HUES48 (cell line): ENCODE results near the gene GPS1.

ENCODE experiments used
- H3K27ac ChIP-seq: one replicate; pipeline ENCODE4 v1.7.0; 2013; ENCODE audit warnings: low read depth, low read length, inconsistent platforms
- H3K27me3 ChIP-seq: 2 replicates; pipeline ENCODE4 v1.6.1; 2013; ENCODE audit warnings: mild to moderate bottlenecking, low read length; ENCODE audit not compliant: control insufficient read depth, insufficient read depth
- H3K36me3 ChIP-seq: 2 replicates; pipeline ENCODE4 v1.6.1; 2013; ENCODE audit warnings: low read length; ENCODE audit not compliant: control insufficient read depth, insufficient read depth
- H3K4me1 ChIP-seq: 2 replicates; pipeline ENCODE4 v1.6.1; 2013; ENCODE audit warnings: mild to moderate bottlenecking, low read length; ENCODE audit not compliant: control insufficient read depth, insufficient read depth
- H3K4me3 ChIP-seq: 2 replicates; pipeline ENCODE4 v1.5.1; 2013; ENCODE audit warnings: mild to moderate bottlenecking, low read depth, low read length
- H3K9ac ChIP-seq: 2 replicates; pipeline ENCODE4 v1.6.1; 2013; ENCODE audit warnings: mild to moderate bottlenecking, low read depth, low read length, moderate library complexity
- H3K9me3 ChIP-seq: 2 replicates; pipeline ENCODE4 v1.6.1; 2013; ENCODE audit warnings: low read length; ENCODE audit not compliant: control insufficient read depth, insufficient read depth

The GPS1 gene

GRCh38 chr17:82031303-82031884 lies 20.3 kb upstream of the GPS1 start, which contains the start of gene RAC3:
TSS of gene RAC3 (plus strand) at chr17:82031678. CDS start at chr17:82031762, 84 bp downstream.
- no peak within 1 kb of the TSS for H3K27ac ChIP-seq
- H3K4me3 ChIP-seq: peak within 1 kb of the TSS; percentile 74
- peaks cover 38% of the 10 kb centered on the region for H3K36me3 ChIP-seq
- H3K27me3 ChIP-seq: no peaks in the 10 kb centered on the region
- H3K4me1 ChIP-seq: peaks cover 7% of the 10 kb centered on the region; the same call in 1 of the 2 replicates
- H3K9me3 ChIP-seq: no peaks in the 10 kb centered on the region
- peak within 1 kb of the TSS; percentile 30 for H3K9ac ChIP-seq

DNA sequence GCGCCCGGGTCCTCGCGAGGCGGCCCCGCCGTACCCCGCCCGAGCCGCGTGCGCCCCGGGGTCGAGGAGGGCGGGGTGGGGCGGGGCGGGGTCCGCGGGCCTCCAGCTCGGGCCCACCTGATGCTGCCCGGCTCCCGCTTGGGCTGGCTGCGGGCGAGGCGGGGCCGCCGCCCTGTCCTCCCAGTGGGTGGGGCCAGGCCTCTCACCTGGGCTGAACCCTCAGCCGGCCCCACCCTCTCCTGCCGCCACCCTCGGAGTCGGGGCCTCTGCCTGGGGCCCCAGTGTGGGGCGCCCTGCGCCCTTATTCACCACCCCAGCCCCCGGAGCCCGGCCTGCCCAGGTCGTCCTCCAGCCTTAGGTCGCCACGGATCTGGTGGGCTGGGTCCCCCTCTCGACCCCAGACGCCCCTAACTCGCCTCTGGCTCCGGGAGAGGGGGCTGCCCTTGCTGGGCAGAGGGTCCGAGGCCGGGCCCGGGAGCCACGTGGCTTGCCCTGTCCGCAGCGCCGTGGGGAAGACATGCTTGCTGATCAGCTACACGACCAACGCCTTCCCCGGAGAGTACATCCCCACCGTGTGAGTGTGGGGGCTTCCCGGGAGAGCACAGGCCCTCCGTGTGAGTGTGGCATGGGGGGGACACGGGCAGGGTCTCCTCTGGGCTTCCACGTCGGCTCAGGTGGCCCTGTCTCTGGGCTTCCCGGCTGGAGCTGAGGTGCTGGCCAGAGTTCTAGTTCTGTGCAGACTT lies 19.6 kb upstream of the GPS1 start:
- H3K27ac ChIP-seq: no peak overlapping the region
- peaks cover 33% of the 10 kb centered on the region for H3K36me3 ChIP-seq
- no peaks in the 10 kb centered on the region for H3K27me3 ChIP-seq
- H3K4me3 ChIP-seq: peak overlapping the region; percentile 74
- H3K4me1 ChIP-seq: peaks cover 7% of the 10 kb centered on the region; the same call in 1 of the 2 replicates
- no peaks in the 10 kb centered on the region for H3K9me3 ChIP-seq
- peak overlapping the region; percentile 30 for H3K9ac ChIP-seq

GRCh38 chr17:82033359-82034085 lies 18.2 kb upstream of the GPS1 start:
- Histone ChIP-seq H3K4me3 (no peak overlapping the region), H3K27me3 (no peaks in the 10 kb centered on the region), H3K36me3 (peaks cover 19% of the 10 kb centered on the region), H3K27ac (no peak overlapping the region), H3K4me1 (peaks cover 10% of the 10 kb centered on the region; the same call in 1 of the 2 replicates), H3K9me3 (no peaks in the 10 kb centered on the region), H3K9ac (no peak overlapping the region)

DNA sequence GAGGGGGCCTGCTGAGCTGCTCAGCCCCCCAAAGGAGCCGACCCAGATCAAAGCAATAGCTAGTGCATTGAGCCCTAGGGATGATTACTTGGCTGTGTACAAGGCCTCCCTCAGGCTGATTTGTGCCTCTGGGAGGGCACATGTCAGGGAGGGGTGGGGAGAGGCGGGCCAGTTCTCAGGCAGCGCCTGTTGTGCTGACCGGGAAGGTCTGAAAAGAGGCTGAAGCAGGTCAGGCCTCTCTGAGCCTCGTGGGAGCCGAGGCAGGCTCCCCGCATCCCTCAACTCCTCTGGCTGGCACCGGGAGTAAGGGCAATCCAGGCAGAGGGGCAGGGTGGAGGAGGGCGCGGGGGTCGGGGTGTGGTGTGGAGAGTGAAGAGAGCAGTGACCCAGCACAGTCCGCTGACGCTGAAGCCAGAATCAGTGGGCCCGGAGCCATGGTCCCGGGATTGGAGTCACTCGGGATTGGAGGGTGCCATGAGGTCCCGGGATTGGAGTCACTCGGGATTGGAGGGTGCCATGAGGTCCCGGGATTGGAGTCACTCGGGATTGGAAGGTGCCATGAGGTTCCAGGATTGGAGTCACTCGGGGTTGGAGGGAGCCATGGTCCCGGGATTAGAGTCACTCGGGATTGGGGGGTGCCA lies 17.2 kb upstream of the GPS1 start:
- H3K9ac ChIP-seq: no peak overlapping the region
- H3K27ac ChIP-seq: no peak overlapping the region
- no peak overlapping the region for H3K4me3 ChIP-seq

DNA sequence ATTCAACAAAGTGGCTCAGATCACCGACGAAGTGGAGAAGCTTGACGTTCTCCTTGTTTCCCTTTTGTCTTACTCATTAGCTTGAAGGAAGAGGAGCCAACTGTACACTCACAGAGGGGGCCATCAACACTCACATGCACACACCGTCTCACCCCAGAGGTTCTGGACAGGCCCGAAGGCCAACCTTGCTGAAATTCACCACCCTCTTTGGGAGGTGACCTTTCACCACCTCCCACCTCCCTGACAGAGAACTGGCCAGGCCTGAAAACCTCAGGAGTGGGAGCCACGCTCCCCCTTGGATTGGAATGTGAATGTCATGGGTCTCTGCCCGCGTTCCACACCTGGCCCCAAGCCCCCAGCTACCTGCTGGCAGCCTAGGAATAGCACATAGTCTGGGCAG lies 16.2 kb upstream of the GPS1 start:
- H3K27me3 ChIP-seq: no peaks in the 10 kb centered on the region
- H3K36me3 ChIP-seq: peaks cover 9% of the 10 kb centered on the region
- H3K9ac ChIP-seq: no peak overlapping the region
- H3K4me1 ChIP-seq: peaks cover 10% of the 10 kb centered on the region; the same call in 1 of the 2 replicates
- no peak overlapping the region for H3K4me3 ChIP-seq
- no peaks in the 10 kb centered on the region for H3K9me3 ChIP-seq
- no peak overlapping the region for H3K27ac ChIP-seq

More for the DNA sequence above, 17.2 kb upstream of the GPS1 start:
- Histone ChIP-seq H3K36me3 (peaks cover 9% of the 10 kb centered on the region), H3K9me3 (no peaks in the 10 kb centered on the region), H3K4me1 (peaks cover 10% of the 10 kb centered on the region; the same call in 1 of the 2 replicates), H3K27me3 (no peaks in the 10 kb centered on the region)

DNA sequence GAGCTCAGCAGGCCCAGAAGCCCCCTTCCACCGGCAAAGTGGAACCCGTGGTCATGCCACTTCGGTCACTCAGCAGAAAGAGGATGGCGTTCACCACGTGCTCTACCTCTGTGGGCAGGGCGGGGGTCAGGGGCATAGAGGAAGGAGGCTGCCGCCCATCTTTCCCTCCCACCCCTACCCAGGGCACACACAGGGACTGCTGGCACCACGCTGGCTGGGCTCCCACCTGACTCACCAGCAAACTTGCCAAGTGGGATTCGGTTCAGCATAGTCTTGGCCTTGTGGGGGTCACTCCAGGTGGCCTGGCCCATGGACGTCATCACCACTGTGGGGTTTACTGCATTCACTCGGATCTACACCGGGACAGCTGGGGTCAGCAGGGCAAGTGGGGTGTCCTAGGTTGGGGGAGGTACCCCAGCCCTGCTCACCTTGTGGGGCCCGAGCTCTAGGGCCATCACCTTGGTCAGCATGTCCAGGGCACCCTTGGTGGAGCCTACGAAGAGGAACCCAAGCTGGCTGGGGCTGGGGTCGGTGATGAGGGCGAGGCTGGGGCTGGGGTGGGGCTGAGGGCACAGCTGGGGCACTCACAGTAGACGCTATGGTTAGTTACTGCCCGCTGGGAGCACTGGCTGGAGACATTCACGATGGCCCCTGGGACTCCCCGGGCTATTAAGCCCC lies 15.6 kb upstream of the GPS1 start:
- Histone ChIP-seq H3K4me1 (peaks cover 13% of the 10 kb centered on the region; the same call in 1 of the 2 replicates), H3K9ac (no peak overlapping the region), H3K4me3 (peak overlapping the region; percentile 68), H3K9me3 (no peaks in the 10 kb centered on the region), H3K36me3 (peaks cover 9% of the 10 kb centered on the region), H3K27ac (no peak overlapping the region), H3K27me3 (no peaks in the 10 kb centered on the region)

DNA sequence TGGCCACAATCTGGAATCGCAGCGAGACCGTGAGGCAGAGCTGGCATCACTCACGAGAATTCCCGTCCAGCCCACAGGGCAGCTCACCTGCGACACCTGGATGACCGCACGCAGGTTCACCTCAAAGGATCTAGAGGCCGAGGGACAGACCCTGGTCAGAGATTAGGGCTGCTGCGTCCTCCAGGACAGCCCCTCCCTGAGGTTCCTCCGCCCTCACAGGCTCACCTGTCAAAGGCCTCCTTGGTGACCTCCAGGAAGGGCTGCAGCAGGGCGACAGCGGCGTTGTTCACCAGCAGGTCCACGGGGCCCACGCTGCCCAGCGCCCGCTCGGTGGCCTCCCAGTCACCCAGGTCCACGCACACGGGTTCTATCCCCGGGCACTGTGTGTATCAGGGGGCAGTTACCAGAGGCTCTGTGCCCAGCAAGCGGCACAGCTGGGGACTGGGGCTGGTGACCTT lies 15.0 kb upstream of the GPS1 start:
- Histone ChIP-seq H3K9me3 (no peaks in the 10 kb centered on the region), H3K27me3 (no peaks in the 10 kb centered on the region), H3K4me1 (peaks cover 18% of the 10 kb centered on the region; the same call in 1 of the 2 replicates), H3K4me3 (peak overlapping the region; percentile 68), H3K27ac (peak overlapping the region; percentile 86), H3K9ac (peak overlapping the region; percentile 61; the same call in 1 of the 2 replicates), H3K36me3 (peaks cover 9% of the 10 kb centered on the region)

- H3K27ac ChIP-seq: peak within 1 kb of the TSS; percentile 86
- peaks cover 18% of the 10 kb centered on the region; the same call in 1 of the 2 replicates for H3K4me1 ChIP-seq
- peak within 1 kb of the TSS; percentile 68 for H3K4me3 ChIP-seq
- H3K9ac ChIP-seq: peak within 1 kb of the TSS; percentile 61; the same call in 1 of the 2 replicates
- H3K36me3 ChIP-seq: peaks cover 9% of the 10 kb centered on the region
- H3K27me3 ChIP-seq: no peaks in the 10 kb centered on the region
- H3K9me3 ChIP-seq: no peaks in the 10 kb centered on the region
Observed at GRCh38 chr17:82037092-82037888, 14.4 kb upstream of the GPS1 start, which contains the start of gene DCXR. TSS of gene DCXR (minus strand) at chr17:82037697. CDS start at chr17:82037682, 15 bp downstream.

DNA sequence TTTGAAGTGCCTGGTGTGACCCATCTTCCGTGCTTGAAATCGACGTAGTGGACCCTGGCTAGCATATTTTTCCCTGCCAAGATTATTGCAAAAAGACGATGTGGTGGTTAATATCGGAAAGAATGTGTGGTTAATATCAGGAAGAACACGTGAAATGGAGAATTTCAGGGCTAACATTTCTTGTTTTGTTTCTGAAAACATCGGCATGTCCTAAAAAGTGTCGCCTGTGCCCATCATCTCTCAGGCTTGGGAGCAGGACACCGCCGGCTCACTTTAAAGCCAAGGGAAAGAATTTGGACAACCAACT lies 13.9 kb upstream of the GPS1 start:
- no peak overlapping the region for H3K9ac ChIP-seq
- peaks cover 9% of the 10 kb centered on the region for H3K36me3 ChIP-seq
- H3K9me3 ChIP-seq: no peaks in the 10 kb centered on the region
- H3K27me3 ChIP-seq: no peaks in the 10 kb centered on the region
- H3K4me1 ChIP-seq: peaks cover 13% of the 10 kb centered on the region; the same call in 1 of the 2 replicates
- H3K4me3 ChIP-seq: peak overlapping the region; percentile 52
- no peak overlapping the region for H3K27ac ChIP-seq
